Keratinocyte (primary cell): Measurements from ENCODE around the gene INVS. TPM values are rescaled to one million over a fixed set of nuclear protein-coding genes. Genes with fewer than 3 reads are reported as not detected.

ENCODE experiments used
- DNase-seq: peaks from one replicate; pipeline ENCODE4 v3.0.0-alpha.2; 2011; ENCODE audit warnings: low read depth, missing footprints, low spot score
- FAIRE-seq: peaks from 2 replicates; lab custom pipeline; 2011; peaks lifted over from hg19 to GRCh38; lab: Jason Lieb, UNC
- H2AFZ ChIP-seq: 2 replicates; pipeline ENCODE4 v1.6.0; 2012; ENCODE audit warnings: low read length, control low read depth, inconsistent platforms; ENCODE audit not compliant: control insufficient read depth
- H3K27ac ChIP-seq: 2 replicates; pipeline ENCODE4 v1.5.1; 2011; ENCODE audit warnings: low read length; ENCODE audit not compliant: control insufficient read depth, insufficient read depth
- H3K27me3 ChIP-seq: 3 replicates; pipeline ENCODE4 v1.6.0; 2011; ENCODE audit warnings: low read length; ENCODE audit not compliant: control insufficient read depth, insufficient read depth; ENCODE audit errors: extremely low read depth
- H3K36me3 ChIP-seq, 2 experiments: 2 replicates in 1 of 2; 3 replicates in 1 of 2; pipeline ENCODE4 v1.5.1; 2011; ENCODE audit warnings: low read length in 2 of 2, mild to moderate bottlenecking in 1 of 2; ENCODE audit not compliant: control insufficient read depth in 2 of 2, insufficient read depth in 2 of 2; ENCODE audit errors: extremely low read depth in 1 of 2
- H3K4me1 ChIP-seq: 3 replicates; pipeline ENCODE4 v1.5.1; 2011; ENCODE audit warnings: low read length; ENCODE audit not compliant: control insufficient read depth, insufficient read depth; ENCODE audit errors: extremely low read depth
- H3K4me2 ChIP-seq: 3 replicates; pipeline ENCODE4 v1.6.0; 2011; ENCODE audit warnings: low read depth, low read length; ENCODE audit not compliant: control insufficient read depth, insufficient read depth; ENCODE audit errors: extremely low read depth
- H3K4me3 ChIP-seq, 3 experiments: fragments of 200-600 bp in 1 of 3; sonication (generic) in 1 of 3; 2 replicates in 2 of 3; 3 replicates in 1 of 3; pipeline ENCODE4 v1.5.1; 2011 to 2016; ENCODE audit warnings: low read length in 3 of 3, mild to moderate bottlenecking in 3 of 3, control low read depth in 2 of 3, inconsistent platforms in 1 of 3, low read depth in 1 of 3, mixed read lengths in 1 of 3, mixed run types in 1 of 3, moderate library complexity in 1 of 3; ENCODE audit not compliant: control insufficient read depth in 2 of 3, insufficient read depth in 2 of 3; ENCODE audit errors: extremely low read depth in 1 of 3
- H3K79me2 ChIP-seq: 2 replicates; pipeline ENCODE4 v1.6.0; 2012; ENCODE audit warnings: low read length; ENCODE audit not compliant: control insufficient read depth, insufficient read depth
- H3K9ac ChIP-seq: 3 replicates; pipeline ENCODE4 v1.6.0; 2011; ENCODE audit warnings: low read length; ENCODE audit not compliant: control insufficient read depth, insufficient read depth; ENCODE audit errors: extremely low read depth
- H3K9me1 ChIP-seq: 3 replicates; pipeline ENCODE4 v1.6.0; 2011; ENCODE audit warnings: low read length; ENCODE audit not compliant: control insufficient read depth, insufficient read depth; ENCODE audit errors: extremely low read depth
- H3K9me3 ChIP-seq: 2 replicates; pipeline ENCODE4 v1.5.1; 2012; ENCODE audit warnings: low read depth, low read length; ENCODE audit not compliant: control insufficient read depth
- H4K20me1 ChIP-seq: 3 replicates; pipeline ENCODE4 v1.6.0; 2011; ENCODE audit warnings: low read length; ENCODE audit not compliant: control insufficient read depth, insufficient read depth; ENCODE audit errors: extremely low read depth
- EZH2 ChIP-seq: IDR thresholded peaks from one replicate; pipeline ENCODE4 v1.6.1; 2012; ENCODE audit warnings: inconsistent platforms, mild to moderate bottlenecking, low read length, moderate library complexity
- dilution Hi-C: fragments of 300-500 bp; cut with MboI; formaldehyde crosslinking; loops from one replicate; pipeline ENCODE4 v1.7.0; 2020; ENCODE audit warnings: low sequenced_read_pairs; ENCODE audit not compliant: extremely low pct_ligation_motif_present
- polyA plus RNA-seq, 5 experiments: library from polyadenylated mRNA; depleted of rRNA in 3 of 5; stranded (reverse) in 3 of 5; stranded (forward) in 1 of 5; unstranded in 1 of 5; fragments of >200 nt; gene quantifications; 1 replicate in 1 of 5; 2 replicates in 3 of 5; 3 replicates in 1 of 5; pipeline versions ENCODE4 v1.2.1 to v1.2.3, GENCODE V29; 2011 to 2012; ENCODE audit warnings: missing spikeins in 2 of 5, low read depth in 1 of 5, low replicate concordance in 1 of 5
- TF ChIP-seq, protein P1 (sequence below), 3 experiments: IDR thresholded peaks in 1 of 3; conservative IDR thresholded peaks in 1 of 3; optimal IDR thresholded peaks in 1 of 3; 2 replicates in 2 of 3; 3 replicates in 1 of 3; pipeline versions ENCODE3 to v1.5.1; 2011; ENCODE audit warnings: low read length in 3 of 3, mild to moderate bottlenecking in 3 of 3, moderate library complexity in 2 of 3, control low read depth in 1 of 3, inconsistent platforms in 1 of 3; ENCODE audit not compliant: insufficient read depth in 2 of 3; ENCODE audit errors: extremely low read depth in 1 of 3

INVS gene
- polyA plus RNA-seq, 1 donor (not counting 4 experiments of a cell fraction or from before 2014, with no cell fraction given), result 21.1 TPM

GRCh38 chr9:100120286-100120685 is 21.2 kb downstream of the INVS start:
- H4K20me1 ChIP-seq, result no peaks in the 10 kb centered on the region
- dilution Hi-C loops, result no loop called here
- H3K79me2 ChIP-seq, result peaks cover 2% of the 10 kb centered on the region
- no peak for TF ChIP-seq EZH2
- H3K4me1 ChIP-seq, result no peaks in the 10 kb centered on the region
- H3K9ac ChIP-seq, result no peak overlapping the region
- no peak overlapping the region for H3K4me3 ChIP-seq
- H3K36me3 ChIP-seq, result peaks cover 0 to 1% of the 10 kb centered on the region in 2 experiments
- no peak overlapping the region for H2AFZ ChIP-seq
- H3K9me1 ChIP-seq, result no peaks in the 10 kb centered on the region
- H3K9me3 ChIP-seq, result no peaks in the 10 kb centered on the region
- H3K27me3 ChIP-seq, result no peaks in the 10 kb centered on the region
- DNase-seq (no peak), FAIRE-seq (no peak)
- no peak overlapping the region for H3K27ac ChIP-seq
- no peak overlapping the region for H3K4me2 ChIP-seq

GRCh38 chr9:100125236-100125635 is 26.2 kb downstream of the INVS start:
- H3K9ac ChIP-seq, result no peak overlapping the region
- no peaks in the 10 kb centered on the region for H3K27me3 ChIP-seq
- no peaks in the 10 kb centered on the region for H3K4me1 ChIP-seq
- dilution Hi-C loops, result no loop called here
- no peaks in the 10 kb centered on the region for H4K20me1 ChIP-seq
- no peak overlapping the region for H3K27ac ChIP-seq
- no peaks in the 10 kb centered on the region for H3K36me3 ChIP-seq
- no peak for TF ChIP-seq EZH2
- TF ChIP-seq, protein P1, sequence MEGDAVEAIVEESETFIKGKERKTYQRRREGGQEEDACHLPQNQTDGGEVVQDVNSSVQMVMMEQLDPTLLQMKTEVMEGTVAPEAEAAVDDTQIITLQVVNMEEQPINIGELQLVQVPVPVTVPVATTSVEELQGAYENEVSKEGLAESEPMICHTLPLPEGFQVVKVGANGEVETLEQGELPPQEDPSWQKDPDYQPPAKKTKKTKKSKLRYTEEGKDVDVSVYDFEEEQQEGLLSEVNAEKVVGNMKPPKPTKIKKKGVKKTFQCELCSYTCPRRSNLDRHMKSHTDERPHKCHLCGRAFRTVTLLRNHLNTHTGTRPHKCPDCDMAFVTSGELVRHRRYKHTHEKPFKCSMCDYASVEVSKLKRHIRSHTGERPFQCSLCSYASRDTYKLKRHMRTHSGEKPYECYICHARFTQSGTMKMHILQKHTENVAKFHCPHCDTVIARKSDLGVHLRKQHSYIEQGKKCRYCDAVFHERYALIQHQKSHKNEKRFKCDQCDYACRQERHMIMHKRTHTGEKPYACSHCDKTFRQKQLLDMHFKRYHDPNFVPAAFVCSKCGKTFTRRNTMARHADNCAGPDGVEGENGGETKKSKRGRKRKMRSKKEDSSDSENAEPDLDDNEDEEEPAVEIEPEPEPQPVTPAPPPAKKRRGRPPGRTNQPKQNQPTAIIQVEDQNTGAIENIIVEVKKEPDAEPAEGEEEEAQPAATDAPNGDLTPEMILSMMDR (optimal IDR thresholded peaks at IDR 0.05 in 1 of 3, IDR thresholded peaks at IDR 0.05 in 1 of 3, conservative IDR thresholded peaks at IDR 0.05 in 1 of 3; ENCODE audit: extremely low read depth in 1 of 3, insufficient read depth in 2 of 3, low read length in 3 of 3), result no peak
- no peaks in the 10 kb centered on the region for H3K9me3 ChIP-seq
- no peak overlapping the region for H3K4me3 ChIP-seq
- FAIRE-seq (no peak), DNase-seq (no peak)
- no peak overlapping the region for H2AFZ ChIP-seq
- H3K4me2 ChIP-seq, result no peak overlapping the region
- peaks cover 2% of the 10 kb centered on the region for H3K79me2 ChIP-seq
- H3K9me1 ChIP-seq, result no peaks in the 10 kb centered on the region

DNA sequence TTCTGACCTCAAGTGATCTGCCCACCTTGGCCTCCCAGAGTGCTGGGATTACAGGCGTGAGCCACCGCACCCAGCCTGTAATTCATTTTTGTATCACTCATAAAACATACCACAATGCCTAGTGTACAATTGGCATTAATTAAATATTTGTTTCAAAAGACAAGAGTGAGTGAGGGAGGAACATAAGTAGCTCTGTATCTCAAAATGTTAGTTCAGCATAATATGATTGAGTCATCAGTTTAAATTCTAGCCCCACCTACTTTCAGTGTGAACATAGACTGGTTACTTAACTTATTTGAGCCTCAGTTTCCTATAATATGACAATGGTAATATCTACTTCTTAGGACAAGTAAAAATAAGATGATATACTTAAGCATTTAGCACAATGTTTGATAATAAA is 26.9 kb downstream of the INVS start:
- Histone ChIP-seq H3K79me2 (peaks cover 2% of the 10 kb centered on the region), H4K20me1 (no peaks in the 10 kb centered on the region), H3K9me1 (no peaks in the 10 kb centered on the region), H3K9ac (no peak overlapping the region), H3K27ac (no peak overlapping the region), H3K4me1 (no peaks in the 10 kb centered on the region), H3K36me3 (no peaks in the 10 kb centered on the region), H3K27me3 (no peaks in the 10 kb centered on the region), H3K4me3 (no peak overlapping the region), H3K4me2 (no peak overlapping the region), H3K9me3 (no peaks in the 10 kb centered on the region), H2AFZ (no peak overlapping the region)
- DNase-seq (no peak), FAIRE-seq (no peak)
- dilution Hi-C loops, result no loop called here
- TF ChIP-seq, protein P1 (optimal IDR thresholded peaks at IDR 0.05 in 1 of 3, IDR thresholded peaks at IDR 0.05 in 1 of 3, conservative IDR thresholded peaks at IDR 0.05 in 1 of 3; ENCODE audit: extremely low read depth in 1 of 3, insufficient read depth in 2 of 3, low read length in 3 of 3), result no peak
- TF ChIP-seq EZH2, result no peak
